Mesothelial cell of epicardium (in vitro differentiated cells): ENCODE data around the gene CST11. TPM values are rescaled to one million over a fixed set of nuclear protein-coding genes. Genes with fewer than 3 reads are reported as not detected.

ENCODE experiments used
- DNase-seq, 2 experiments: peaks; one replicate each; pipeline ENCODE4 v3.0.0; 2021; ENCODE audit warnings: low spot score in 2 of 2; ENCODE audit not compliant: unreplicated experiment in 2 of 2
- H3K27ac Mint-ChIP-seq: 2 replicates; pipeline ENCODE4 v1.8.0; 2021; ENCODE audit warnings: mixed read lengths
- H3K27me3 Mint-ChIP-seq: 2 replicates; pipeline ENCODE4 v1.8.0; 2021; ENCODE audit warnings: low read depth, mixed read lengths
- H3K36me3 Mint-ChIP-seq: 2 replicates; pipeline ENCODE4 v1.8.0; 2021; ENCODE audit warnings: mixed read lengths
- H3K4me1 Mint-ChIP-seq: 2 replicates; pipeline ENCODE4 v1.8.0; 2021; ENCODE audit warnings: mixed read lengths
- H3K4me3 Mint-ChIP-seq: 2 replicates; pipeline ENCODE4 v1.8.0; 2021; ENCODE audit warnings: mild to moderate bottlenecking, moderate library complexity, mixed read lengths
- H3K9me3 Mint-ChIP-seq: 2 replicates; pipeline ENCODE4 v1.8.0; 2021; ENCODE audit warnings: mixed read lengths
- CTCF ChIP-seq: fragments of 200-600 bp; sonication (generic); IDR thresholded peaks from one replicate; pipeline ENCODE4 v1.5.0; 2021; ENCODE audit warnings: antibody characterized with exemption; ENCODE audit not compliant: unreplicated experiment
- total RNA-seq: library from RNA; stranded (reverse); gene quantifications from 3 replicates; pipeline ENCODE4 v1.2.1, GENCODE V29; 2021

The CST11 gene
- total RNA-seq, 1 donor from 2014 or later: not detected

GRCh38 chr20:23453549-23454543 is 1.2 kb upstream of the CST11 start:
- DNase-seq: no peak
- no peak overlapping the region for H3K4me3 Mint-ChIP-seq
- H3K36me3 Mint-ChIP-seq: no peaks in the 10 kb centered on the region
- no peak overlapping the region for H3K27ac Mint-ChIP-seq
- H3K27me3 Mint-ChIP-seq: peaks cover 14% of the 10 kb centered on the region
- H3K4me1 Mint-ChIP-seq: no peaks in the 10 kb centered on the region
- no peak for TF ChIP-seq CTCF
- no peaks in the 10 kb centered on the region for H3K9me3 Mint-ChIP-seq

GRCh38 chr20:23451956-23452487 is 654 bp downstream of the CST11 start:
- Mint-ChIP-seq H3K27me3 (peaks cover 13% of the 10 kb centered on the region), H3K4me3 (no peak overlapping the region), H3K9me3 (no peaks in the 10 kb centered on the region), H3K36me3 (no peaks in the 10 kb centered on the region), H3K4me1 (no peaks in the 10 kb centered on the region), H3K27ac (no peak overlapping the region)
- no peak for DNase-seq
- TF ChIP-seq CTCF: no peak

GRCh38 chr20:23450877-23451276 is 1.8 kb downstream of the CST11 start:
- no peak overlapping the region for H3K27ac Mint-ChIP-seq
- H3K4me1 Mint-ChIP-seq: no peaks in the 10 kb centered on the region
- H3K9me3 Mint-ChIP-seq: no peaks in the 10 kb centered on the region
- H3K4me3 Mint-ChIP-seq: no peak overlapping the region
- no peak for TF ChIP-seq CTCF
- no peak for DNase-seq
- H3K36me3 Mint-ChIP-seq: no peaks in the 10 kb centered on the region
- peaks cover 13% of the 10 kb centered on the region for H3K27me3 Mint-ChIP-seq

GRCh38 chr20:23449421-23449820 is 3.3 kb downstream of the CST11 start:
- Mint-ChIP-seq H3K27ac (no peak overlapping the region), H3K27me3 (peaks cover 13% of the 10 kb centered on the region), H3K9me3 (no peaks in the 10 kb centered on the region), H3K36me3 (no peaks in the 10 kb centered on the region), H3K4me1 (no peaks in the 10 kb centered on the region), H3K4me3 (no peak overlapping the region)
- DNase-seq: no peak
- TF ChIP-seq CTCF: no peak

- Mint-ChIP-seq H3K36me3 (no peaks in the 10 kb centered on the region), H3K4me3 (no peak overlapping the region), H3K27me3 (peaks cover 15% of the 10 kb centered on the region), H3K27ac (no peak overlapping the region), H3K4me1 (no peaks in the 10 kb centered on the region), H3K9me3 (no peaks in the 10 kb centered on the region)
- TF ChIP-seq CTCF: no peak
- DNase-seq: no peak
Measured at GRCh38 chr20:23448167-23448566, 4.5 kb downstream of the CST11 start.
